Central memory CD4-positive, alpha-beta T cell (primary cell): ENCODE measurements around the gene HOXC11.

Source experiments
- DNase-seq: peaks from one replicate; pipeline ENCODE4 v3.0.0; 2022
- total RNA-seq, 3 experiments: gene quantifications; one replicate each; lab custom pipeline; 2026; lab: John Stamatoyannopoulos, UW

Gene HOXC11
- 0 reads per million in 3 experiments for total RNA-seq

DNA sequence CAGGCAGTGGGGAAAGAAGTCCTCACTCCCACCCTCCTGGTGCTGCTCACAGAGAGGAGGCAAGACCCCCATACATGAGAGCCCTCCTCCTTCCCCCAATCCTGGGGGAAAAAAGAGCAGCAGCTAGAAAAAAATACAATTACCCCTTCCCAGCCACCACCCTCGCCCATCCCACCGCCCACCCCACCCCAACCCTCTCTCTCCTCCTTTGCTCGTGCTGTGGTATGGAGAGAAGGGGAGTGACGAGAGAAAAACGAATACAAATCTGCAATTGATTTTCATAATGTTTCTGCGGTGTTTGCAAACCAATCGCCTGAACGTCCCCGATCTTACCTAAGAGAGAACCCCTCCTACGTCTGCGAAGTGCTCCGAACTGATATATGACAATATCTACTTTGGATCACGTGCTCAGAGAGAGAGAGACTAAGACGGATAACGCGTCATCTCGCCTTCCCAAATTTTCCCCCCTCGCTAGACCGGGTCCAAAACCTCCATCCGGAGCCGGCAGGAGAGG is at the start of gene HOXC11:
HOXC11 (plus strand) TSS at position 405 of the 514 bp plus-strand sequence. CDS start 116 bp downstream, outside the sequence.
- DNase-seq = no peak

DNA sequence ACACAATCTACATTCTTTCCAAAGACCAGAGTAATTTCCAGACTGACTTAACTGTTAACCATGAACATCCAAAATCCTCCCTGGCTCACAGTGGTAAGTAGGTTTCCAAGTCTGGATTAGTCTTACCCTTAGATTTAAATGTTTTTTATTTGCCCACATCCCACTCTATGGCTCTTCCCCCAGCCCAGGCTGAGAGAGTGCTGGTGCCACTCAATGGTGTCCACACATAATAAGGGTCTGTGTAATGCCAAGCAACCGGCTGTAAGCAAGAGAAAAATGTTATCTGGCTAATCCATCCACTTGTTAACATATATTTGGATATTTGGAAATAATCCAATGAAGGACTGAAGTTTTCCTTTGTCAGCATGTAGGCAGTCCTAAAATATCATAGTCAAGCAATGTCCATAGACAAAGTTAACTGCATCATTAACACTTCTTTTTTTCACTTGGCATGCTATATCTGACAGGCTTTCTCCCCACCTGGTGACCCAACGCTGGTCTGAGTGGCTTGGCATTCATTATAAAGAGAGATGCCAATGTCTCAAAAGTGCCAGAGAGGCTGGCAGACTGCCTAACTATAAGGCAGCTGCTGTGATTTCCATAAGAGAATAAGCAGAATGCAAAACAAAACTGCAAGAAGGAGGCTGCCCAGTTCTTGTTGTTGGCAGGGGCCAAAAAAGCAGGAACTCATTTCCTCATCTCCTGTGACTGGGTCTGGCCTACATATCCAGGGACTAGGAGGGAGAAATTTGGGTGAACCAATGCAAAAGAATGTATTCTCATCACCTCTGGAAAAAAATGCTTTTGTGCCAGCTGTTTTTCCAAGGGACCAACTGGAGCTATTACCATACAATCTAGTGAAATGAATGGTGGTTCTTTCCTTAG is 48.2 kb upstream of the HOXC11 start:
- DNase-seq = no peak

DNA sequence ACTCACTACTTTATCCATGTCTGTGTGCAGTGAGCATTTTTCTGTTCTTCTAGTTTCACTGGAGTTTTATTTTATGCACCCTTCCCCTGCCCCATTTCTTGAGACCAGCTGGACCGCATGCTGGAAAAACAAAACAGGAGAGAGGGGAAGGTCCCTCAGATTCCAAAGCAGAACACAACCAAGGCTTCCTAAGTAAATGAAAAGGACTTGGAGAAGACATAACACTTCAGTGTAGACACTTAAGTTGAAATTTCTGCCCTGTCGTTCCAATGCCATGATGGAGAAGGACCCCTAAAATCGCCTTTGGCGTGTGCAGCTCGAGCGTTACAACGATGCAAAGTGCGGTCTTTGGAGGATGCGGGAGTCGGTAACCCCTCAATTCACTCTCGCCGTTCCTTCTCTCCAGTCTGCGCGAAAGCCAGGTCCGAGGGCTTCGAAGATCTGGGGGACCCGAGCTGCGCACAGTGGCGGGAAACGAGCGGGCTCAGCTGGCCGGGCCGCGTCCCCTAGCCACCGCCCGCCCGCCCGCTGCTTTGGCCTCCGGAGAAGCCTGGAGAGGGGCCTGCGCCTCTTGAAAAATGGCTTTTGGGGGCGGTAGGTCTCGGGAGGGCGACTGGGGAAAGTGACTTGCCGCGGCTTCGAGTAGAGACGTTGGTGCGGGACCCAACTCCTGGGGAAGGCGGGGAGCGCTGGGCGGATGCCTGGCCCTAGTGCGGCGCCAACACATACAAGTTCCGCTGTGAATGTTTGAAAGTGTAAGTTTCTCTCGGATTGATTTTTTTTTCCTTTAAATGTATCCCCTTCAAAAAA is 45.5 kb upstream of the HOXC11 start:
- DNase-seq = no peak

DNA sequence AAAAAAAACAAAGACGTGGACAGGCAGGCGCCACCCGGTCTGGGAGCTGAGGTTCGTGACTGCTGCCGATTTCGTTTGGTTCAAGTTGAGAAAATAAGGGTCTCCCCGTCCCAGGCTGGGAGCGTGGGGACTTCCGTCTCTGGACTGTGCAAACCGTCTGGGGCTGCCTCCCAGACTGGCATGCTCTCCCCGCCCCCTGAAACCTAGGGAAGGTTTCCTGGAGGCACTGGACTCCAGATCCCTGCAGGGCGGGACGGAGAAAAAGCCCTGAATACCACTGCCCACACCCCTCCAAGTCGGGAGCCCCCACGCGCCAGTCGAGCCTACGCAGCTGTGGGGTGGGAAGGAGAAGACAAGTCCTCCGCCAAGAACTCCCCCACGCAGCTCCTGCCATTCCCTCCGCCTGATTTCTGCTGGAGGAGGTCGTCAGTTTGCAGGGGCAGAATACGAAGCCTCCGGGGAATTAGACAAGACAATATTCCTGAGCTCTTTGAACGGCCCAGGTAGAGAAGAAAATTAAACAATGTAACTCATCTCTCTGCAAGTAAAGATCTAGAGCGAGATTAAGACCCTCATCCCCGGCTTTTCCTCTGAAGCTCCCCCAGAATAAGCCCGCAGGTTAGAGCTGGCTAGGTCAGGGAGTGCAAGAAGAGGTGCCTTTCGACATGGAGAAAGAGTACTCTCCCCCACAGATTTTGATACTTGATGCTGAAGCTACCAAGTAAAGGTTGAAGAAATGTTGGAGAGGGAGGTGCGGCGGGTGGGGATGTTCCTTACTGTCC is 44.7 kb upstream of the HOXC11 start:
- no peak for DNase-seq

DNA sequence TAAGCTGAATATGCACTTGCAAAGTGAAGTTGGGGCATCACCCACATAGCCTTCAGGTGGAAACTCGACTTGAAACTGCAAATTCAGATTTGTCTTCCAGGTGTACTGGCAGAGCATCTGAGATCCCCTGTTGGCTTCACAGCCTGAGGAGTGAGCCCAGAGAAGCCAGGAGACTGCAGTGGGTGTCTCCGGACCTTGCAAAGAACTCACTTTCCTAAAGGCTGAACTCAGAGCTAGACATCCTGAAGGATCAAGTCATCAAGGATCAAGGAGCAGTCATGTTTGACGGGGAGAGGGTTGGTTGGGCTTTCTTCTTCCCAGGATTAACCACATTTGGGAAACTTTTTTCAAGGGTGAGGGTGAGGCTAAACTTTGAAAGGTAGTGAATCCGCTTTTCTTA is 43.4 kb upstream of the HOXC11 start:
- no peak for DNase-seq

DNA sequence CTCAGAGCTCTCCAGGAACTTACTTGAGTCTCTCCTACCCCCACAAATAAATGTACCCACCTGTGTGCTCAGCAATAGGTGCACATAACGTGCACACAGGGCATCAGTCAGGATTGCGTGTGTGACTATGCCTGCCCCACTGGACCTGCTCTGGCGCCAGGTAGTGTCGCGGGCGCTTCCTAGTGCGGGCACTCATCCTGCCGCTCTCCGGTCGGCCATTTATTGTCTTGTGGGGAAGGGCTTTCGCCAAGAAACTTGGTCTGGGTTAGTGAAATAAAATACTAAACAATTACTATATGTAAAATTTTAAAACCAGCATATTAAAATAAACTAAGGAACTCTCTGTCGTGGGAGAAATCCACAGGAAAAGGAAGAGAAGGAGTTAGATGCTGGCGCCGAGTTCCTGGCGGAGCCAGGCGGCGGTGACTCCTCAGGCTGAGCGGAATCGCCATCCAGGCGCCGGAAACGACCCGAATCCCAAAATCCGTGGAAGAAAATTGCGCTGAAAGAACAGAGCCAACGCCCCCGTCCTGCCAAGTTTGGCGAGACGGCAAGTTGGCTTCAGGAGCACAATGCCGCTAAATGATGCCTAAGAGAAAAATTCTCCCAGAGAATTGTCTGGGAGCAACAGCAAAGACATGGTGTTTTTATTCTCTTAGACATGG is 42.2 kb upstream of the HOXC11 start:
- DNase-seq = no peak

DNA sequence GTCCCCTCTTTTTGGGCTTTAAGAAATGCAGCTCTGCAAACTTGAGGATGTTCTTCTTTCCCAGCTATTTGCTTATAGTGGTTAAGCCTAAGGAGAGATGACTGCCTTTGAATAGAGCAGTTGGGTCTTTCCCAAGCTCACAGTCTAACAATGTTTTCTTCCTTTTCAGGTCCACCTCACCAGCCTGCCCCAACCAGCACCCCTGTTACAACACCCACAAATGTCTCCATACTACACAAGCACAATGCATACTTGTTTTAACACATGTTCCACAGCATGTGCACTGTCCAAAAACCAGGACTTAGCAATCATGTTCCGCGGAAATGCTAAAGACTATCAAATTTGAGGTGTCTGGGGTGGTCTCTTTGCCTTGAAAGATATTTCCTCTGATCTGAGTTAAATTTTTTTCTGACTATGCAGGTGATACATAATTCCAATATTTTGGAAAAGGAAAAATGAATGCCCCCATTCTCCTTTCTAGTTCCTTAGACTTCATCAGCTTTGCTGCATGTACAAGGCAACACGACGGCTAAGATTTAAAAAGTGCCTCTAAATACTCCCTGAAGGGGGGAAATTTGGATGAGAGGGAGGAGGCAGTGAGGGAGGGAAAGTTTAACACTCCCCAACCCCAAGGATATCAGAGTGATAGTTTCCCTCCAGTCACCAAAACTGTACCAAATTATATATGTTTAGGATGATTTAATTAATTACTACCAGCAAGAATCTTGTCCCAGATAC is 40.9 kb upstream of the HOXC11 start:
- no peak for DNase-seq

DNA sequence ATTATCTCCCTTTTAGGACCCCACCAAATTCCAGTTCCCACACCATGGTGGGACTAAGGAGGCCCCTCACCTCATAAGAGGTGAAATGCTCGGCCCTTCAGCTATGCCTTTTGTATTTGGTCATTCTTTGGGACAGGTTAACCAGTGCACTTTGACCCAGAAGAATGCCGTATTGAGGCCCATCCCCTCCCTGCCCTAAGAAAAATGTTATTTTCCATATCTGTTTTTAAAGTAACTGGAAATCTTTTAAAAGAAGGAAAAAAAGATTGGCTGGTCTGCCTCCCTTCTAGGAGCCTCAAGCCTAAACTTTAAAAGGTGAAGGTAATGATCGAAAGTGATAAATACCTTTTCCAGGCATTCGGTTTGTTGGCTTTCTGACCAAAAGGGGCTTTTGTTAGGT is 40.0 kb upstream of the HOXC11 start:
- no peak for DNase-seq

DNA sequence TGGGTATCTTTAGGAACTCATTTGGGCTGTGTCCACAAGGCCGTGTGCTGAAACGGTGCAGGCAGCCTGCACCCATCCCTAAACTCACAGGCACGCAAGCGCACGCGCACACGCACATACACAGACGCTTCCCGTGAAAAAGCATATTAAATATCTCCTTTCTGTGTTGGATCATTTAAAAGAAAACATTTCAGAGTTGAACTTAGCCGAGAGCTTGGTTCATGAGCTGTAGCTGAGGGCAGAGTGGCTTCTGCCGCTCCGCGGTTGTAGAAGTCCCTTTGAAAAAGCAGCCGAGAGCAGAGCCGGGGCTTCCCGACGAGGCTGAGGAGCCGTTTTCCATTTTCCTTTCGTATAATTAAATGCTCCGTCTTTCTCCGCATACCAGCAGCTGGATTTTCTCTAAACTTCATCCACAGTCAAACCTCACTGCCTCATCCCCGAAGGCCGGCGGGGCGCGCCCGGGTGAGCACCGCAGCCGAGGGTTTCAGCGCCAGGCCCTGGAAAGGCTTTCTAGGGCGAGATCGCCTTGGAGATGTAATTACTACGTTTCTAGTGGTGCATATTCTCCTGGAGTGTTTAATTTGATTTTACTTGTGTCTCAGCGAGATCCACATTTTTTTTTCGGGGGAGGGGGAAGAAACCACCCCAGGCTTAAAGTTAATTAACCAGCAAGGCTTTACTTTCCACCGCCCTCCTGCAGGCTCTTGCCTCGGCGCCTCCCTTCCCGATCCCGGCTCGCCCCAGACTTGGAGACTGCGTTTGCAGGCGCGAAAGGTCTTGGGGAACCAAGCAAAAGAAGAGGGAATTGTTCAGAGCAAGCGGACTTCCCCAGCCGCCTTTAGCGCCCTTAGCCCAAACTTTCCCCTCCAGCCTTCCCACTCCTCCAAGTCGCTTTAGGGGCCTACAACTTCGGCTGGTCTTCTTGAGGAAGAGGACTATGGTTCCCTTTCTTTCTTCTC is 37.3 kb upstream of the HOXC11 start:
- no peak for DNase-seq

DNA sequence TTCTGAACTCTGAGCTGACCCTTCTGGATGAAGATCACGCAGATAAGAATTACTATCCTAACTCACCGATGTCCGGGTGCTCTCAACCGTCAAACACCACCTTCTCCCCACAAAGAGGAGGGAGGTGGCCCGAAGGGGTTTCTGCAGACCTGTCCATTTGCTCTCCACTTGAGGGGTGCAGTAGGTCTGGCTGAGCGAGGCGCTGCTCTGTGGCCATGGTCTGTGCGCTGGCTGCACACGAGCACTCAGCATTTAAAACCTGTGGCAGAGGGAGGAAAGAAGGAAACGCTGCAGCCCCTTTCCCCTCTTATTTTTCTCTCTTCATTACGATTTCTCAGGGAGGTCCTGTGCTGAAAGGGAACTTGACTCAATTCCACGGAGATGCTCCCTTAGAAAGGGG is 35.8 kb upstream of the HOXC11 start:
- DNase-seq = no peak

DNA sequence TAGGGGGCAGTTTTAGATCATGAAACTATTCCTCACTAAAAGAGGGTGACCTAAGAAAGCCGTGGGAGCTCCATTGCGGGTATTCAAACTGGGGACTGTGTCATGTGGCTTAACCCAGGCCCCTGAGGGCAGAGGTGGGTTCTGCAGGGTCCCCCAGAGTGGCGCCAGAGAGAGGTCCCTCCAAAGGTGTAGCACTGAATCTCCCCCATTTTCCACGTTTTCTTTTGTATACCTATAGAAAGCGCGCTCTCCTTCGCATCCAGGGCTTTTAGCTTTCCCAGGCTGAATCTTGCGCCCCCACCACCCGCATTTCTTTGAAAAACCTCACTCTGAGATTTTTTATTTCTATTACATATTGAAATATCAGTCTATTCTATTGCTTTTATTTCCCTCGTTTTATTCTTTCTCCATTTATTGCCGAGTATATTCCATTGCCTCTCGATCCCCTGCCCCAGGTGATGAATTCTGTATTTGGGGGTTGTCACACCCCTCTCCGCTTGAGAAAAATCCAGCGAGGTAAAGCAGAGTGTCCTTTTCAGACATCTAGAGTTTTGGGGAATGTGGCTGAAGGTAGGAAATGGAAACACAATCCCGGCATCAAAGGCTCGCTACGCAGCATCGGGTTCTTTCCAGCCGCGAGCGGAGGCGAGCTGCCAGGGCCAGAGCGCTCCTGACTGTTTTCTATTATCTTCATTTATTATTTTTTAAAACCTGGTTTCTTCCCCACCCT is 35.2 kb upstream of the HOXC11 start:
- DNase-seq = no peak

DNA sequence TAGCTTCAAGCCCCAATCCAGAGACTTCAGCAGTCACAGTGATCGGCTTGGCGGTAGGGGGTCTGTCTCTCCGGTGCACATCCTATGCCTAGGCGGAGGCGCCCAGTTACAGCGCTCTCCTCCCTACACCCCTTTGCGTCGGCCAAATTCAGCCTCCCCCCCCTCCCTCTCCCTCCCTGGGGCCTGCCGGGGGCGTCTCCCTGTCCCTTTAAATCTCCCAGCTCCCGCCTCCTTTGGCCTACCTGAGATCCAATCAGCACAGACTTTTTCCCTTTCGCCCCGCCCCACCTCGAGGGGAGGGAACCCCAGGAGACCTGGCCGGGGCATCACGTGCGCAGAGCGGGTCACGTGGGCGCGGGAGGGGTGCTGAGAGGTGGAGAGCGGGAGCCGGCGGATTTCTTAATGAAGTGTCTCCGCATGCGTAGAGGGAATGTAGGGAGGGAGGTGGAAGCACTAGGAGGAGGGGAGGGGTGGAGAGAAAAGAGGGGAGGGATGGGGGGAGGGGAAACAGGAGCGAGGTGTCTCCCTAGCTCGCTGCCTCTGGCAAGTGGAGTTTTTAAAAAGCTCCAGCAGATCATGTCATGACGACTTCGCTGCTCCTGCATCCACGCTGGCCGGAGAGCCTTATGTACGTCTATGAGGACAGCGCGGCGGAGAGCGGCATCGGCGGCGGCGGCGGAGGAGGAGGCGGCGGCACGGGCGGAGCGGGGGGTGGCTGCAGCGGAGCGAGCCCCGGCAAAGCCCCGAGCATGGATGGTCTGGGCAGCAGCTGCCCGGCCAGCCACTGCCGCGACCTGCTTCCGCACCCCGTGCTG is 34.4 kb upstream of the HOXC11 start, which contains the start of gene HOXC13:
HOXC13 (plus strand) TSS at position 506 of the 815 bp plus-strand sequence; CDS start at position 582, 76 bp downstream.
- DNase-seq = no peak

DNA sequence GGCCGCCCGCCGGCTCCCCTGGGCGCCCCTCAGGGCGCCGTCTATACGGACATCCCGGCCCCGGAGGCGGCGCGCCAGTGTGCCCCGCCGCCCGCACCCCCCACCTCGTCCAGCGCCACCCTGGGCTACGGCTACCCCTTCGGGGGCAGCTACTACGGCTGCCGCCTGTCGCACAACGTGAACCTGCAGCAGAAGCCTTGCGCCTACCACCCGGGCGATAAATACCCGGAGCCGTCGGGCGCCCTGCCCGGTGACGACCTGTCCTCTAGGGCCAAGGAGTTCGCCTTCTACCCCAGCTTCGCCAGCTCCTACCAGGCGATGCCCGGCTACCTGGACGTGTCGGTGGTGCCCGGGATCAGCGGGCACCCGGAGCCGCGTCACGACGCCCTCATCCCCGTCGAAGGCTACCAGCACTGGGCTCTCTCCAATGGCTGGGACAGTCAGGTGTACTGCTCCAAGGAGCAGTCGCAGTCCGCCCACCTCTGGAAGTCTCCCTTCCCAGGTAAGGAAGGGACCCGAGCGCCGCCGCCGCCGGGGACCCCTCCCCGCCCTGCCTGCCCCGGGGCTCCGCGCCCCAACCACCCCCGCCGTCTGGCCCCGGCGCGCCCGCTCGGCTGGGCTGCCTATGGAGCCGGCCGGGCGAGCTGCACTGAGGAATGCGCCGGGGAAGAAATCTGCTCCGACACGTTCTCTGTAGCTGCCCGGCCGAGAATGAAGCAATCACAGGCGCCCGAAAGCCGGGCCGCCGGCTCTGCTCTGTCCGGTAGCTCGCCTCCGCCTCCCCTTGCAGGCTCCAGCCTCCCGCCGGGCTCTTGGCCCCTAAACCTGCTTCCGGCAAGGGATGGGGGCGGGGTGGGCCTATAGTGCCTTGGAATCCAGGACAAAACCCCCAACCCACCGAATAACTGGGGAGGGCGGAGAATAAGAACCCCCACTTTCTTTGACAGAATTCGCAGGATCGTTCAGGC is 33.5 kb upstream of the HOXC11 start:
- no peak for DNase-seq

DNA sequence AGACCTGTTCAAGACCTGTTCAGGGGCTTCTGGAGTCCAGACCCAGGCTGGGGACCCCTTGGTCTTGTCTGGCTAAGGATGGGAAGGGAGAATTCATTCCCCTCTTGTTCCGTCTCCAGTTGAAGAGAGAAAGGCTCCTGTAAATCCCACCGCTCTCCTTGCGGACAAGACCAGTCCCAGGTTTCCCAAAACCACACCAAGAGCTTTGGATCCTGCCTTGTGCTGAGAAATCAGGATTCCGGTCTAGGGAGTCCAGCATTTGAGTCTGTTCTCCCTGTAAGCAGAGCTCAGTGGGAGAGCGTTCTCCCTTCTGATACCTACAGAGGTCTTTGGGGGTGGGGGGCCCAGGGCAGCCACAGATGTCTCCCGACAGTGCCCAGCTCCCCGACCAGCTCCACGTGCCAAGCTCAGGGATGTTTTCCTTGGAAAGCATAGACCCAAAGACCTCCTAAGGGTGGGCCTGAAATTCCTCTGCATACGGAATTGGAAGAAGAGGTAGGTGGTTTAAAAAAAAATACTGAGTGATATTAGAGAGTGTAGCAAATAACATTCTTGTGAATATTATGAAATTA is 32.4 kb upstream of the HOXC11 start:
- DNase-seq = no peak

DNA sequence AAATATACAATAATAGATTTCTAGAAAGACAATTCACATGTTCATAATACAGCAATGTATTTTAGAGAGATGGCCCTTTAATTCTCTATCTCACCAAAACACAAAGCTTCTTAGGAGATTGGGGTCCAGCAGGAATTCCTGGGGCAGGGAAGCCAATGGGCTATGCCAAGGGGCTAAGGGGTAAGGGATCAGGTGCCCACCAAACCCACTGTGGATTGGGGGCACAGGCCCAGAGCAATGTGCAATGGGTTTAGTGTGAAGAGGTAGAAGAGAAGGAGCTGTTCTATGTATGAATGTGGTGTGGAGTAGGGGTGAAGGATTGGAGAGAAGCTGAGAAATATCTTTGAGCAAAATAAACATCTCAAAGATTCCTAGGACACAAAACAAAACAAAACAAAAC is 31.7 kb upstream of the HOXC11 start:
- no peak for DNase-seq

DNA sequence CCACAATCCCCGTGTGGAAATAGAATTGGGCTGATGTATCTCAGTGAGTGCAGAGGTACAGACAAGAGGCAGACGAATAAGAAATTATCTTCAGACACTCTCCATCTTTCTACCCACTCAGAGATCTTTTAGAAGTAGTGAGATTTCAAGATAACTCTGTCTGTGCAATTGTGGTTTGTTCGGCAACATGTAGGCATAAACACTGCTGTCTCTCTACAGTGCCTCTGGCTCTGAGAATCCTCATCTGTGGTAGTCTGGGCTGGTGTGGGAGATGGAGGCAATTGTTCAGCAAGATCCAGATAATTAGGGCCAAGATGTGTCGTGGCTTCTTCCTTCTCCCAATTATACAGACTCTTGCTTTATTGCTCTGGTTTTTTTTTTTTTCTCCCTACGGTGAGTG is 31.2 kb upstream of the HOXC11 start:
- DNase-seq = no peak

DNA sequence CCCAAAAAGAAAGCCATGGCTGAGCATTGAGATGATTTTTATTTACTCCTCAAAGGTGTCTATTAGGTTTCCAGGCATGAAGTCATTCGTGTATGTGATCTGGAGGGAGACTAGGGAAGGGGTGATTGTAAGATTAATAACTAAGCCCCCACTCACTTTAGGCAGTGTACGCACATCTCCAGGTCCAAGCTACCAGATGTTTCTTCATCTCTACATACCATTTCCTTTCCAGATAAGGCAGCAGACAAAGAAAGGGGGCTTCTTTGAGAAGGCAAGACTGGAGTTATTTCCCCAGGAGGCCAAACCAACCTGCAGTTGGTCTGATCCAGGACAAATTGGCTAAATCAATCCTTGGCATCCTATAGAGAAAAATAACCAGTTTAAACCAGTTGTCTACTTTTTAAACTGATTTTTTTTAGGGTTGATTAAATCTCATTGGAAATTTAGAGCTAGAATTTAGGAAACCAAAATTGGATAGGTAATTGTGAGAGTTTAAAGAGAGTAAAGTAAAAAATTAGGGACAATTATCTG is 30.4 kb upstream of the HOXC11 start:
- DNase-seq = no peak
